Prostate gland (tissue), 2 donors: ENCODE data around the gene POU5F1. TPM values are rescaled to one million over a fixed set of nuclear protein-coding genes. Genes with fewer than 3 reads are reported as not detected.
A peak's percentile ranks its signal among the peaks of the same experiment; 100 is the strongest.

ENCODE experiments used
- DNase-seq: peaks from one replicate; pipeline ENCODE4 v3.0.0-alpha.2; 2019; ENCODE audit warnings: low spot score
- H3K27ac ChIP-seq, 2 donors: fragments of 200-600 bp; sonication (generic); 2 replicates each; pipeline ENCODE4 v1.5.1; 2017 to 2019
- H3K27me3 ChIP-seq: fragments of 200-600 bp; sonication (generic); replicated peaks from 2 replicates; pipeline ENCODE4 v1.5.1; 2019; ENCODE audit not compliant: insufficient read depth
- H3K36me3 ChIP-seq, 2 donors: fragments of 200-600 bp; sonication (generic); 1 replicate in 1 of 2; 2 replicates in 1 of 2; pipeline versions ENCODE4 v1.5.1 to v1.8.1; 2017 to 2019
- H3K4me1 ChIP-seq: fragments of 200-600 bp; sonication (generic); replicated peaks from 2 replicates; pipeline ENCODE4 v1.5.1; 2019
- H3K4me3 ChIP-seq, 2 donors: fragments of 200-600 bp; sonication (generic); 2 replicates each; pipeline ENCODE4 v1.5.1; 2017 to 2019
- H3K9me3 ChIP-seq: fragments of 200-600 bp; sonication (generic); 2 replicates; pipeline ENCODE4 v1.5.1; 2017
- CTCF ChIP-seq, 4 experiments: fragments of 200-600 bp in 2 of 4; fragments of 450-650 bp in 2 of 4; sonication (generic) in 2 of 4; IDR thresholded peaks; 1 replicate in 3 of 4; 2 replicates in 1 of 4; pipeline ENCODE4 v1.5.1; 2016 to 2019; ENCODE audit warnings: antibody characterized with exemption in 4 of 4, mild to moderate bottlenecking in 2 of 4, moderate library complexity in 2 of 4
- POLR2A ChIP-seq: fragments of 450-650 bp; IDR thresholded peaks from one replicate; pipeline ENCODE4 v1.6.1; 2016; ENCODE audit warnings: antibody characterized with exemption, mild to moderate bottlenecking
- POLR2AphosphoS5 ChIP-seq: sonication (generic); formaldehyde crosslinking; IDR thresholded peaks from one replicate; pipeline ENCODE4 v1.6.1; 2017; ENCODE audit warnings: antibody characterized with exemption
- WGBS: methylation state at CpG from one replicate; pipeline ENCODE4 v1.1.5; 2018; 5-methylcytosine and 5-hydroxymethylcytosine counted together
- intact Hi-C: fragments of 100-400 bp; cut with DNase I; formaldehyde crosslinking; loops from one replicate; pipeline ENCODE4 v1.14.2; 2022
- total RNA-seq, 2 donors: library from RNA; depleted of rRNA; stranded (reverse); fragments of >200 nt; gene quantifications; one replicate each; pipeline ENCODE4 v1.1.0, GENCODE V29; 2016

The POU5F1 gene
- total RNA-seq, 2 donors from 2014 or later = 3.4 to 21.5 TPM

GRCh38 chr6:31126396-31127175 lies 43.9 kb downstream of the POU5F1 start:
- no peak for DNase-seq
- H3K27me3 ChIP-seq = no peaks in the 10 kb centered on the region
- H3K4me1 ChIP-seq = no peaks in the 10 kb centered on the region
- H3K27ac ChIP-seq = no peak overlapping the region
- 74% methylated on average over 16 of the region's 16 CpGs for WGBS
- H3K36me3 ChIP-seq = no peaks in the 10 kb centered on the region
- intact Hi-C loops = no loop called here
- TF ChIP-seq POLR2A = no peak
- no peak for TF ChIP-seq CTCF (IDR thresholded peaks at IDR 0.05)
- TF ChIP-seq POLR2AphosphoS5 = no peak
- no peaks in the 10 kb centered on the region for H3K9me3 ChIP-seq
- H3K4me3 ChIP-seq = no peak overlapping the region

GRCh38 chr6:31125586-31126363 lies 44.7 kb downstream of the POU5F1 start:
- Histone ChIP-seq H3K27ac (peak overlapping the region in 1 of 2 donors; percentile 34), H3K27me3 (no peaks in the 10 kb centered on the region), H3K36me3 (no peaks in the 10 kb centered on the region), H3K4me3 (no peak overlapping the region), H3K4me1 (no peaks in the 10 kb centered on the region), H3K9me3 (no peaks in the 10 kb centered on the region)
- intact Hi-C loops = no loop called here
- WGBS = 58% methylated on average over 12 of the region's 12 CpGs
- DNase-seq = no peak
- TF ChIP-seq CTCF (IDR thresholded peaks at IDR 0.05) (no peak), POLR2A (no peak), POLR2AphosphoS5 (no peak)

- TF ChIP-seq CTCF (IDR thresholded peaks at IDR 0.05) (no peak), POLR2A (peak; percentile 16), POLR2AphosphoS5 (peak; percentile 86)
- no peak overlapping the region for H3K4me3 ChIP-seq
- H3K9me3 ChIP-seq = no peaks in the 10 kb centered on the region
- no peaks in the 10 kb centered on the region for H3K27me3 ChIP-seq
- intact Hi-C loops = no loop called here
- H3K4me1 ChIP-seq = no peaks in the 10 kb centered on the region
- whole genome bisulfite sequencing = 38% methylated on average over 8 of the region's 8 CpGs
- DNase-seq = peak; percentile 78
- H3K36me3 ChIP-seq = no peaks in the 10 kb centered on the region
- H3K27ac ChIP-seq = peak overlapping the region in 1 of 2 donors; percentile 34
These were observed 45.3 kb downstream of the POU5F1 start for GRCh38 chr6:31125162-31125561.

- no peak overlapping the region for H3K4me3 ChIP-seq
- peak; percentile 59 for TF ChIP-seq POLR2AphosphoS5
- no peak for TF ChIP-seq POLR2A
- no peaks in the 10 kb centered on the region for H3K9me3 ChIP-seq
- H3K27me3 ChIP-seq = no peaks in the 10 kb centered on the region
- peak overlapping the region; percentile 30 to 78 for H3K27ac ChIP-seq
- H3K4me1 ChIP-seq = no peaks in the 10 kb centered on the region
- intact Hi-C loops = no loop called here
- 37% methylated on average over 15 of the region's 16 CpGs for whole genome bisulfite sequencing
- H3K36me3 ChIP-seq = no peaks in the 10 kb centered on the region
- peak; percentile 69 for DNase-seq
These were observed 47.4 kb downstream of the POU5F1 start for GRCh38 chr6:31122791-31123706.
